Jurkat, Clone E6-1 (cell line): ENCODE data around the gene SLC13A3.

Experiments used
- DNase-seq: peaks from one replicate; pipeline ENCODE4 v3.0.0-alpha.2; 2011; ENCODE audit warnings: low read depth, low spot score
- H3K4me3 ChIP-seq: 2 replicates; pipeline ENCODE4 v1.5.1; 2011; ENCODE audit warnings: mild to moderate bottlenecking, low read length, control low read depth, moderate library complexity

SLC13A3 gene

DNA sequence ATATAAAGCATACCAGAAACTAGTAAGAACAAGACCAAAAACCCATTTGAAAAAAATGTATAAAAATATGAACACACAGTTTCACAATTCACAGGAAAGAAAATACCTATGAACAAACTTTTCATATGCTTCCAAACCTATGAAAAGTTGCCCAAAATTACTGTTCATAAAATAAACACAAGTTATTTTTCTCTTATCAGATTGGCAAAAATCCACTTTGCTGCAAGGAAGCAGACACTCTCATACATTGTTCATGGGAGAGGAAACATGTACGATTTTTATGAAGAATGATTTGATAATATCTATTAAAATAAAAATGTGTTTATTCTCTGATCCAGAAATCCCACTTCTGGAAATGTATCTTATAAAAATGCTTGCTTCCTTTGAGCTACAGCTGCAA lies 60.8 kb downstream of the SLC13A3 start:
- no peak overlapping the region for H3K4me3 ChIP-seq
- DNase-seq: no peak

DNA sequence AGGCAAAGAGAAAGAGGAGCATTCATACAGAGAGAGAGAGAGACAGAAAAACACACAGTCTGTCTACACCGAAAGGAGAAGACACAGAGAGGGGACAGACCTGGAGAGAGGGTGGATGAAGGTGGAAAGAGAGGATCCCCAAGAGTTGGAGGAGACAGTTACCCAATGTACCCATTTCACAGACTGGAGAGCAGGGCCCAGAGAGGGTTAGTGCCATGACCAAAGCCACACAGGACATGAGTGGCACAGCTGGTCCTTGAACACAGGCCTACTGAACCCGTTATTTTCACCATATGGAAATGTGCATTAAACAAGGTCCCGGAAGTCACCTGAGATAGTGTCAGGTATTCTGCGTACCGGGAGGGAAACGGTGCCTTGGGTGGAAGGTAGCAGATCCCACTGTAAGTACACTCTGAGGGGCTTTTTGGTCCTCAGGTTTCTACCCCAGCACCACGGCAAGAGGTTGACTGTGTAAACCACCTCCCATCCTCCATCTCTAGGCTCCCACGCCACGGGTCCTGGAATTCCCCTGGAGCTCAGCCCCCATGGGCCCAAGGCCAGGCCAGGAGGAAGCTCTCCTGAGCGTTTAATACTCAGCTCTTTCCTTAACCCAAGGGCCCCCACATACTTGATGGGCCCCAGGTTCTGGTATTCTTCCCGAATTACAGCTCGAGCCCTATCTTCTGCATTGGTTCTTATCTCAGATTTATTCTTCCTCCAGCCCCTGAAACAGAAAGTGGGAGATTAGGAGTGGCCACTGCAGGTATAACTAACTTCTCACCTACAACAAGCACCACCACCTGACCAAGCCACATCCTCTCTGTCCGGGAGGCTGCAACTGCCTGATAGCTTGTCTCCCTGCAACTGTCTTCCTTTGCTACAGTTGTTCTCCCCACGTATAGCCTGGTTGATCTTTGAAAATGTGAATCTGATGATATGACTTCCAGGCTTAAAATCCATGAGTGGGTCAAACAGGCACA lies 62.4 kb downstream of the SLC13A3 start:
- DNase-seq: peak; percentile 46
- no peak overlapping the region for H3K4me3 ChIP-seq

DNA sequence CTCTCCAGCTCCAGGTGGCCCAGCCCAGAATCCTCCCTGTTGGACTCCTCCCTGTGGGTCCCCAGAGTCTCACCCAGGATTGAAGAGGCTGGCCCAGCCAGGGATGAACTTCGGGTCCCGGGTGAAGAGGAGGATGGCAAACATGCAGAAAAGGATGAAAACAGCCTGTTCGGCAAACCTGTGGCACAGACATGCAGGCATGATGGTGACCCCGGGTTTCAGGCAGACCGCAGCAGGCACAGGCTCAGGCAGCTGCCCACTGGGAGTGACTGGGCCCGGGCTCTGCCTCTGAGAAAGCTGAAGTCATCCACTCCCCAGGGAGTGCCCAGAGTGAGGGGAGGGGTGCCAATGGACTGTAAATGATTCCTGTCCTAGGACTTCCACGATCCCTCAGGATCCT lies 63.3 kb downstream of the SLC13A3 start:
- no peak overlapping the region for H3K4me3 ChIP-seq
- no peak for DNase-seq

DNA sequence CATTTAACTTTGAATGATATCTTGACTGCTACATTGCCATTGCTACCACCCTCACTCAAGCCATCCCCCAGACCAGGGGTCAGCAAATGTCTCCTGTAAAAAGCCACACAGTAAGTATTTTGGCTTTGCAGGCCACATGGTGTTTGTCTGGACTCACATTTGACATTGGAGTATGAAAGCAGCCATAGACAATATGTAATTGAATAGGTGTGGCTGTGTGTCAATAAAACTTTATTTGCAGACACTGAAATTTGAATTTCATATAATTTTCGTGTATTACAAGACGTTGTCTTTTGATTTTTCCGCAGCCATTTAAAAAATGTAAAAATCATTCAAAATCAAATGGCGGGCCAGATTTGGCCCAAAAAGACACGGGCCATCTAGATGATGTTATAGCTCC lies 64.5 kb downstream of the SLC13A3 start:
- DNase-seq: no peak

DNA sequence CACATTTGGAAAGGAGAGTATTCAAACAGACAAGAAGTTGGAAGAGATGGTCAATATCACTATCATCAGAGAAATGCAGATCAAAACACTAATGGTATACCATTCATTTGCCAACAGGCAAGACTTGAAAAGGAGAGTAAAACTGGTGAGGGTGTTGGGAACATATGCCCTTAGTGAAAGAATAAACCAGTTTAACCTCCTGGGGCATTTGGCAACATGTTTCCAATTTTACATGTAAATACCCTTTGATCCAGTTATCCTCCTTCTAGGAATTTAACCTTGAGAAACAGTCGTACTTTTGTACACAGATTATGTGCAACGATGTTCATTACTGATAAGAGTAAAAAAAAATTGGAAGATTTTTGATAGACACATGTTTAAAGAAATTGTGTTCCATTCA lies 66.8 kb downstream of the SLC13A3 start:
- H3K4me3 ChIP-seq: no peak overlapping the region
- DNase-seq: no peak

More for the DNA sequence above, 64.5 kb downstream of the SLC13A3 start:
- H3K4me3 ChIP-seq: no peak overlapping the region

DNA sequence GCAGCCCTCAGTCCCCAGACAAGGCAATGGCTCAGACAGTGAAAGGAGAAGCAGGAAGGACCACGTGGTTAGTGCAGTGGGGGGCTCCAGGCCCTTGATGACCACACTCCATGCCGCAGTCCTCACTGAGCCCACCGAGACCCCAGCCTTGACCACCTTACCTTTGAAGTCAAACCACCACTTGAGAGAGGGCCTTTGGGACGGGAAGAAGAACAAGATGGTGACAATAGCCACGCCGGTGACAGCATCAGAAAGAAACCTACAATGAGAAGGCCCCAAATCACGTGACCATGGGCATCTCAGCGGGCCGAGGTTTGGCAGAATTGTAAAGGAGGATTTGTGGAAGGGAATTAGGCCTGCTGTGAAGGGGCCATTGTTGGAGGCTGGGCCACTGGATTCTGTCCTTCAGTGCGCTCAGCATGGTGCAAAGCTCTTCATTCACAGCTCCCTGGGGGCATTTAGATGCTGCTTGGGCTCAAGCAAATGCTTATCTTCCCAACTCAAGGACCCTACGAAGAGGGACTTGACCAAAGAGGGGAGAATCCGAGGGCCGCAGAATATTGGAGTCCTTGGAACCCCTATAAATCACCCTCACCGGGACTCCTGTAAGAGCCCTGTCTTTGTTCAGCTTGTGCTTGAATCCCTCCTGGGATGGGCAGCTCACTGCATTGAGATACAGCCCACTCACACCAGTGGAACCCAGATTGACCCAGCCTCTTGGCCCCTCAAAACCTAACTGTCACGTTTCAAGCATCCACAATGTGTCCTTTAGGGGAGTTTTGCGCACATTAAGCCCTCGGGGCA lies 67.6 kb downstream of the SLC13A3 start:
- DNase-seq: no peak
- H3K4me3 ChIP-seq: no peak overlapping the region

DNA sequence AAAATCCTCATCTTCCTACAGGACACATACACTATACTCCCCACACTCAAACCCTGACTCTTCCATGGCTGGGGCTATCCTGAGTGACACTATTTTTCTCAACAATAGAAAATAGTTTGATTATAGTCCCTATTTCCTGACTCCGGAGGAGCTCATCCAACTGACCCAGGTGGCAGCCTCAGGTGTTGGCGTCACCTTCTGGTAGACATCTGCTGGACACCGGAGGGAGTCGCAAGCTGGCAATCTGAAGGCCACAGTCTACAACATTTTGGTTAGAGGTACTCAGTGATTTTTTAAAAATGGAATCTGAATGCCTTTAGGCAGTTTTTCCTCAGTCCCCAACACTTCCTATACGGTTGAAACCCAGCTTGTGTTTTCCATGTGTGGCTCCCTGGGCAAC lies 68.6 kb downstream of the SLC13A3 start:
- DNase-seq: no peak
- H3K4me3 ChIP-seq: no peak overlapping the region

DNA sequence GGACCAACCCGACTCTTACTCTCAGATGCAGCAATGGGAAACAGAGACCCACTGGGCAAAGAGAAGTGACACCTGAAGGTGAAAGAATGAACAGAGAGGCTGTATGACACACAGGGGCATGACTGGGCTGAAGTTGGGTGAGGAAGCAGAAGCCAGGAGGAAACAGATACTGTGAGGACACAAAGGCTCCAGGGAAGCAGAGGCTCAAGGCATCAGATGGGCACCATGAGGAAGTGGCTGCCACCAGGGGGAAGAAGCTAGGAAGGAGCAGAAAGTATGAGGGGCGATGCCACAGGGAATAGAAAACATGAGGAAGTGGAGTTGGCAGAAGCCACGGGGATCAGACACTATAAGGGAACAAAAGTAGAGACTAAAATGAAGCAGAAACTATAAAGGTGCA lies 69.9 kb downstream of the SLC13A3 start:
- H3K4me3 ChIP-seq: no peak overlapping the region
- no peak for DNase-seq

DNA sequence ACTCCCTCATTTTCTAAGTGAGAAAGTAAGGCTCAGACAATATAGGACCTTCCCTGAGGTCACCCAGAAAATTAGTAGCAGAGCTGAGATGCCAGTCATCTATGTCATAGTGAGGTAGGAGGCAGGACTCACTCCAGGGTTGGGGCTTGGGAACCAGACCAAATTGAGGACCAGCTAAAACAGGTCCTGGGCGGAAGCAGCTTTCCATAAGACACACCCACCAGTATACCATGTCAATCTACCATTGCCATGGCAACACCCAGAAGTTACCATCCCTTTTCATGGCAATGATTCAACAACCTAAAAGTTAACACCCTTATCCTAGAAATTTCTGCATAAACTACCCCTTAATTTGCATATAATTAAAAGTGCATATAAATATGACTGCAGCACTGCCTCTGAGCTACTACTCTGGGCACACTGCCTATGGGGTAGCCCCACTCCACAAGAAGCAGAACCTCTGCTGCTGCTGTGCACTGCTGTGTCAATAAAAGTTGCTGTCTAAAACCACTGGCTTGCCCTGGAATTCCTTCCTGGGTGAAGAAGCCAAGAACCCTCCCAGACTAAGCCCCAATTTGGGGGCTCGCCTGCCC lies 70.5 kb downstream of the SLC13A3 start:
- no peak for DNase-seq
- H3K4me3 ChIP-seq: no peak overlapping the region

DNA sequence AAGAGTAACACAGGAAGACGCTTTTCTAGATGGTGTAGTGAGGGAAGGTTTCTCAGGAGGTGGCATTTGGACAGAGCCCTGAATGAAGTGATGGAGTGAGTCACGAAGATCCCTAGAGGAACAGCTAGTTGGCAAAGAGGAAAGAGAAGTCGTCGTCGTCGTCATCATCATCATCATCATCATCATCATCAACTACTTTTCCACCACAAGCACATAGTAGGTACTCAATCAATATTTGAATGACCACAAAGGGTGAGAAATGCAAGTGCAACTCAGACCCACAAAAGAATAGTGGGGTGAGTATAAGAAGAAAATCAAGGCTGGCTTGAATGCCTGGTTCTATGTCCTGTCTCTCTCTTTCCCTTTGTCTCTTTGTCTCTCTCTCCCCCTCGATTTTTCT lies 72.5 kb downstream of the SLC13A3 start:
- no peak overlapping the region for H3K4me3 ChIP-seq
- DNase-seq: no peak

DNA sequence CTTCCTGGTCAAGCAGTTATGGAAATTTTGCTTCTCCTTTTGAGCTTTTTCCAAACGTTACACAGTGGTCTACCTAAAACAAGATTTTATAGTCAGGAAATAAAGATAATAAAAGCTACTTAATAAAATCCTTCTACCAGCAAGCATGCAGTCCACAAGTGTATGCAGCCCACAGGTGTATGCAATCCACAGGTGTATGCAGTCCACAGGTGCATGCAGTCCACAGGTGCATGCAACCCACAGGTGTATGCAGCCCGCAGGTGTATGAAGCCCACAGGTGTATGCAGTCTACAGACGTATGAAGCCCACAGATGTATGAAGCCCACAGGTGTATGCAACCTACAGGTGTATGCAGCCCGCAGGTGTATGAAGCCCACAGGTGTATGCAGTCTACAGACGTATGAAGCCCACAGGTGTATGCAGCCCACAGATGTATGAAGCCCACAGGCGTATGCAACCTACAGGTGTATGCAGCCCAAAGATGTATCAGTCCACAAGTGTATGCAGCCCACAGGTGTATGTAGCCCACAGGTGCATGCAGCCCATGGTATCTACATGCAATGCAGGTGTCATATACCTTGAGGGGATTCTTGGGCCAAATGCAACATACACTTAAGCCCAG lies 74.4 kb downstream of the SLC13A3 start:
- DNase-seq: no peak
- H3K4me3 ChIP-seq: no peak overlapping the region

DNA sequence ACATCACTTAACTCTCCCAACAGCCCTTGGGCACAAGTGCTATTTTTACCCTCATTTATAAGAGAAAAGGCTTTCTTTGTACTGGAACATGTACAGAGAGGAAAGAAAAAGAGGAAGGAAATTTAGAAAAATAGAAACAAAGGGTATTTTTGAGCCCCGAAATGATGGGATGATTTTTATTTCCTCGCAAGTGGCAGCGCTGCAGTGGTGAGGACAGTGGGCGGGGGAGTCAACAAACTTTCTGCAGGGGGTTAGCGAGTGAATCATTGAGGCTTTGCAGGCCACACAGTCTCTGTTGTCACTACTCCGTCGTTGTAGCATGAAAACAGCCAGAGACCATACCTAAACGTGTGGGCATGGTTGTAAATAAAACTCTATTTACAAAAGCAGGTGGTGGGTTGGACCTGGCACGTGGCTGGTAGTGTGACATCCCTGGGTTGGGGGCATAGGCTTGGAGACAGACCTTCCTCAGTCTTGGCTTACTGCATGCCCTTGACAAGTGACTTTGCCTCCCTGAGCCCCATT lies 75.3 kb downstream of the SLC13A3 start:
- DNase-seq: no peak

DNA sequence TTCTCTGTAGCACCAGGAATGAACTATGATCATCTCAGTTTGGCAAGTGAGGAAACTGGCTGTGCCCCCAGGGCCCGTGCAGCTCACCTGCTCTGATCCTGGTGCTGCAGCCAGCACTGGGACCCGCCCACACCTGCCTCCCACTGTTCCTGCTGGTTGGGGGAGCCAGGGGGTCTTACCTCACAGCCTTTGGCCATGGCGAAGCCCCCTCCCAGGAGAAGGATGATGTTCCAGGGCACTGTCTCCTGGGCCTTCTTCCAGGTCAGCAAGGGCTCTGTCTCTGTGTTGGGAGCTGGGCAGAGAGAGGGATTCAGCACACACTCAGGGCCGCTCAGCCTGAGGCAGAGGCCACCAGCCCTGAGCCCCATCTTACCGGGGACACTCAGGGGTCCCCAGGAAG lies 75.9 kb downstream of the SLC13A3 start:
- DNase-seq: no peak

More for the DNA sequence above, 75.3 kb downstream of the SLC13A3 start:
- no peak overlapping the region for H3K4me3 ChIP-seq

DNA sequence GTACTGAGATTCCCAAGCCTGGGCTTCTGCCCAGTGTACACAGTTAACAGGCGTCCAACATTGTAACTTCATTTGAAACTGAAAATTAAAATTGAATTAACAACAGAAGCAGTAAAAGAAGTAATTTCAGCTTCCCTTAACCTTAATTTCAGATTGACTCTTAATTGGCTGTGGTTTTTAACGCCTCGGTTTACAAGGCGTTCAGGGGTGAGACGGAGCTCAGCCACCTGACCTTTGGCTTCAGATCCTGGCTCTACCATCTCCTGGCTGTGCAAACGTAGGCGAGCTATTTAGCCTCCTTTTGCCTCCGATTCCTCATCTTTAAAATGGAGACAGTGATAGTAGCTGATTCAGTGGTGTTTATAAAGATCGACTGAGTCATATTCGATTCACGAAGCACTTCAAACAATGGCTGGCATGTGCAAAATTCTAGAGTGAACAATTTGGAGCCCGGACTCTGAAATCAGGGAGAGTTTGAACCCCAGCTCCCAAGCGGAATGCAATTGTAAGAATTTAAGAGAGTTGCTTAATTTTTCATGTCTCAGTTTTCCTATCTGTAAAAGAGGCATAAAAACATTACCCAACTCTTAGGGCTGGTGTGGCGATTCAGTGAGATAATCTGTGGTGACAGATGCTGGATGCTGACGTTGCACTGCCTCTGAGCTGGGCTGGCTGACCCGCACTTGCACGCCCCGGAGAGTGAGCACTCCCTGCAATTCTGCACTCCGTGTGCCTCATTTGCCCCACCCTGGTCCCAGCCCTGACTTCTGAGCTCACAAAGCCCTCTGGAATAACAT lies 77.3 kb downstream of the SLC13A3 start:
- no peak for DNase-seq
- no peak overlapping the region for H3K4me3 ChIP-seq

More for the DNA sequence above, 75.9 kb downstream of the SLC13A3 start:
- H3K4me3 ChIP-seq: no peak overlapping the region

DNA sequence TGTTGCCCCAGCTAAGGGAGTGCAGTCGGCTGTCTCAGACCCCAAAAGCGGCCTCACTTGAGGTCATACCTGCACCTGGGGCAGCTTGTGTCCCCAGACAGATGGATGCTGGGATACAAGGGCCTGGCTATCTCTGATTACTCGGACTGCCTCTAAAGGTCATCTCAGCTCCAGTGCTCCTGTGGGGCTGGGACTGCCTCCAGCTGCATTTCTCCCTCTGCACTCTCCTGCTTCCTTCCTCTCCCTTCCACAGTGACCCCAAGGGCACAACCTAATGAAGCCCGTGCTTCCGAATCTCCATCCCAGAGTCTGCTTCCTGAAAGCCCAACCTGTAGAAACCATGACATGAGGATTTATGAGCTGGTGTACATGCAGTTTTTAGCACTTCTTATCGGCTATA lies 78.0 kb downstream of the SLC13A3 start:
- no peak for DNase-seq
- no peak overlapping the region for H3K4me3 ChIP-seq

DNA sequence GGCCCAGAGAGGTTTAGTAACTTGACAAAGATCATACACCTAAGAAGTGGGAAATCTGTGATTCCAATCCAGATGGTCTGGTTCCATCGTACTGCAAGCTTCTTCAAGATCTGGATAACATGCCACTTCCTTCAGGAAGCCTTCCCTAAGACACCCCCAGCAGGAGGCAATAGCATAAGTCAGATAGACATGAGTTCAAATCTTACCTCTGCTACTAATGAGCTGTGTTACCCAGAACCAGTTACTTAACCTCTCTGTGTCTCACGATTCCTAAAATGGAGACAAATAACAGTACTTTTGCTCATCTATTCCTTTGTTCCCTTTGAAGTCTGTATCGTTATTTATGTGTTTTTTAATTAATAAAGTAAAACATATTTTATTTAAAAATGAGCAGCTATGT lies 78.5 kb downstream of the SLC13A3 start:
- no peak overlapping the region for H3K4me3 ChIP-seq
- DNase-seq: no peak

DNA sequence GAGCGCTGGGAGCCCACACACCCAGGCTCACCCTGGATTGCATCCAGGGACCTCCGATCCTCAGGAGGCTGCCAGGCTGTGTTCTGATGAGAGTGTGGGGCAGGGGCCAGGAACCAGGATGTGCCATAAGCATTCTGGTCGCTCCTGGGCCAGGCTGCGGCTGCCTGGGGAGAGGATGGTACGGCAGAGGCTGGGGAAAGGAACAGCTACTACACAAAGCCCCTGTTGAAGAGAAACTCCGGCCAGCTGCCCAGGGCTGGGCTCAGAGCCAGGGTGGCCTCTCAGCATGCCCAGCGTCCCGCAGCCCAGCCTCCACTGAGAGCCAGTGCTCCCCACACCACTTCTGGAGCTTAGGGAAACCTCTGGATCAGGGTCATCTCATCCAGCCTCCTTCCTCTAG lies 79.1 kb downstream of the SLC13A3 start:
- H3K4me3 ChIP-seq: no peak overlapping the region
- DNase-seq: no peak

DNA sequence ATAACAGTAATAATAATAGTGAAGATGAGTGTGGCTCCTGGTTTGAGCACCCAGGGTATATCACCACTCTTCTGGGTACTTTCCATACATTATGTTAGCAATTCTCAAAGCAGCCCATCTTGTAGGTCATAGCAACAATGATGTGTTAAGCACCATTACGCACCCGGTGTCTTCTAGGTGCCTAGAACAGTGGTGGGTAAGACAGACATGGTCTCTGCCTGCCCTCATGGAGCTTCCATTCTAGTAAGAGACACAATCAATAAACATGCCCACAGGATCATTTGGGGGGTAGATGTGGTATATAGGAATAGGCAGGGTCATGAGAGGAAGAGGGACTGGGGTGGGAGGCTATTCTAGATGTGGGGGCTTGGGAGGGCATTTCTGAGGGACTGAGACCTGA lies 79.8 kb downstream of the SLC13A3 start:
- no peak overlapping the region for H3K4me3 ChIP-seq
- no peak for DNase-seq
